Measurements from ENCODE around the gene C3orf18.

DNA sequence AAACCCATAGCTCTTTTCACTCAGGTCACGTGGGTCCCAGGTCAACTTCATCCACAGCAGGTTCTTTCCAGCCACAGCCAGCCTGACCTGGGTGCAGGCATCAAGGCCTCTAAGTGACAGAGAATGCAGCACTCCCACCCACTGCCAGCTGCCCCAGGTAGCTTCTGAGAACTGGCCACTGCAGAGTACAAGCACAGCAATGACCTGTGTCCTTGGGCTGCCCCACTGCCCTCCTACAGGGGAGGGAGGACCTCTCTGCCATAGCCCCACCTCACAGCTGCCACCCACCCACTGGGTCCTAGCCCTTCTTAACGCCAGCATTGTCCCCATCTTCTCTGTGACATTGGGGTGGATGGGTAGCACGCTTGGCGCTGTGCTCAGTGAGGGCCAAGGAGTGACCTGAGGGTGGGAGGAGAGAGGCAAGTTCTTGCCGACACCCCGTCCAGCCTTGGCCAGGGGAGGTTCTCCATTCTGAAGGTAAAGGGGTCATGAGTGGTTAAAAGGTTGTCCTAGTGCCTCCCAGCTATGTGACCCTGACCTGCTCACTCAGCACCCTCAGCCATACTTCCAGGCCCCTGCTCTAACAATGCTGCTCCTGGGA lies 31.7 kb upstream of the C3orf18 start:
- no peak for TF ChIP-seq EZH2phosphoT487 (IDR thresholded peaks at IDR 0.05)
- TF ChIP-seq, protein P1, sequence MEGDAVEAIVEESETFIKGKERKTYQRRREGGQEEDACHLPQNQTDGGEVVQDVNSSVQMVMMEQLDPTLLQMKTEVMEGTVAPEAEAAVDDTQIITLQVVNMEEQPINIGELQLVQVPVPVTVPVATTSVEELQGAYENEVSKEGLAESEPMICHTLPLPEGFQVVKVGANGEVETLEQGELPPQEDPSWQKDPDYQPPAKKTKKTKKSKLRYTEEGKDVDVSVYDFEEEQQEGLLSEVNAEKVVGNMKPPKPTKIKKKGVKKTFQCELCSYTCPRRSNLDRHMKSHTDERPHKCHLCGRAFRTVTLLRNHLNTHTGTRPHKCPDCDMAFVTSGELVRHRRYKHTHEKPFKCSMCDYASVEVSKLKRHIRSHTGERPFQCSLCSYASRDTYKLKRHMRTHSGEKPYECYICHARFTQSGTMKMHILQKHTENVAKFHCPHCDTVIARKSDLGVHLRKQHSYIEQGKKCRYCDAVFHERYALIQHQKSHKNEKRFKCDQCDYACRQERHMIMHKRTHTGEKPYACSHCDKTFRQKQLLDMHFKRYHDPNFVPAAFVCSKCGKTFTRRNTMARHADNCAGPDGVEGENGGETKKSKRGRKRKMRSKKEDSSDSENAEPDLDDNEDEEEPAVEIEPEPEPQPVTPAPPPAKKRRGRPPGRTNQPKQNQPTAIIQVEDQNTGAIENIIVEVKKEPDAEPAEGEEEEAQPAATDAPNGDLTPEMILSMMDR (IDR thresholded peaks at IDR 0.05): no peak

Data from neural progenitor cell (in vitro differentiated cells).